ENCODE results near the gene METRN.

The METRN gene

DNA sequence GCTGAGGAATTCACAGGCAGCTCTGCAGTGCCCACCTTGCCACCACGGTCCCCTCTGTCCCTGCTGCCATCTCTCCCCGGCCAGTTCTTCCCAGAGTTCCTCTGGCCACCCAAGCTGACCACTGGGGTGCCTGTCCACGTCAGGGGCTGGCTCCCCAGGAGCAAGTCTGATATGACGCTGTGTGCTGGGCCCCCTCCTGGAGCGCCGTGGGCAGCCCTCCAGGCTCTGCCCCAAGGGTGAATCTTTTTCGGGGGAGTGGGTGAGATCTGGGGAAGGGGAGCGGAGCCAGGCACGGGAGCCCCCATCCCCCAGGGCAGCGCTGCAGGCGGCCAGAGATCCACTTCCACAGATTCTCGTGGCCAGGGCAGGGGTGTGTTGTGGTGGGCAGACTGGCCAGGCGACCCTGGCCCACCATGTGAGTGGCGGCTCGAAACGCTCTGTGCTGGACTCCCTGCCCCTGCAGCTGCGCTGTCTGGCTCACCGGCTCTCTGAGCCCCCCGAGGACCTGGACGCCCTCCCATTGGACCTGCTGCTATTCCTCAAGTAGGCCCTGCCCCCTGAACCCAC is 49.3 kb downstream of the METRN start:
- TF ChIP-seq, protein P1, sequence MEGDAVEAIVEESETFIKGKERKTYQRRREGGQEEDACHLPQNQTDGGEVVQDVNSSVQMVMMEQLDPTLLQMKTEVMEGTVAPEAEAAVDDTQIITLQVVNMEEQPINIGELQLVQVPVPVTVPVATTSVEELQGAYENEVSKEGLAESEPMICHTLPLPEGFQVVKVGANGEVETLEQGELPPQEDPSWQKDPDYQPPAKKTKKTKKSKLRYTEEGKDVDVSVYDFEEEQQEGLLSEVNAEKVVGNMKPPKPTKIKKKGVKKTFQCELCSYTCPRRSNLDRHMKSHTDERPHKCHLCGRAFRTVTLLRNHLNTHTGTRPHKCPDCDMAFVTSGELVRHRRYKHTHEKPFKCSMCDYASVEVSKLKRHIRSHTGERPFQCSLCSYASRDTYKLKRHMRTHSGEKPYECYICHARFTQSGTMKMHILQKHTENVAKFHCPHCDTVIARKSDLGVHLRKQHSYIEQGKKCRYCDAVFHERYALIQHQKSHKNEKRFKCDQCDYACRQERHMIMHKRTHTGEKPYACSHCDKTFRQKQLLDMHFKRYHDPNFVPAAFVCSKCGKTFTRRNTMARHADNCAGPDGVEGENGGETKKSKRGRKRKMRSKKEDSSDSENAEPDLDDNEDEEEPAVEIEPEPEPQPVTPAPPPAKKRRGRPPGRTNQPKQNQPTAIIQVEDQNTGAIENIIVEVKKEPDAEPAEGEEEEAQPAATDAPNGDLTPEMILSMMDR (IDR thresholded peaks at IDR 0.05; ENCODE audit: extremely low read depth, missing control alignments), result no peak

GRCh38 chr16:764848-765487 is 50.0 kb downstream of the METRN start:
- TF ChIP-seq, protein P1 (IDR thresholded peaks at IDR 0.05; ENCODE audit: extremely low read depth, missing control alignments), result no peak
- DNase-seq (ENCODE audit: low spot score), result no peak

More for the DNA sequence above, 49.3 kb downstream of the METRN start:
- no peak for DNase-seq (ENCODE audit: low spot score)

GRCh38 chr16:765488-765865 is 50.6 kb downstream of the METRN start:
- no peak for DNase-seq (ENCODE audit: low spot score)
- TF ChIP-seq, protein P1 (IDR thresholded peaks at IDR 0.05; ENCODE audit: extremely low read depth, missing control alignments), result no peak

DNA sequence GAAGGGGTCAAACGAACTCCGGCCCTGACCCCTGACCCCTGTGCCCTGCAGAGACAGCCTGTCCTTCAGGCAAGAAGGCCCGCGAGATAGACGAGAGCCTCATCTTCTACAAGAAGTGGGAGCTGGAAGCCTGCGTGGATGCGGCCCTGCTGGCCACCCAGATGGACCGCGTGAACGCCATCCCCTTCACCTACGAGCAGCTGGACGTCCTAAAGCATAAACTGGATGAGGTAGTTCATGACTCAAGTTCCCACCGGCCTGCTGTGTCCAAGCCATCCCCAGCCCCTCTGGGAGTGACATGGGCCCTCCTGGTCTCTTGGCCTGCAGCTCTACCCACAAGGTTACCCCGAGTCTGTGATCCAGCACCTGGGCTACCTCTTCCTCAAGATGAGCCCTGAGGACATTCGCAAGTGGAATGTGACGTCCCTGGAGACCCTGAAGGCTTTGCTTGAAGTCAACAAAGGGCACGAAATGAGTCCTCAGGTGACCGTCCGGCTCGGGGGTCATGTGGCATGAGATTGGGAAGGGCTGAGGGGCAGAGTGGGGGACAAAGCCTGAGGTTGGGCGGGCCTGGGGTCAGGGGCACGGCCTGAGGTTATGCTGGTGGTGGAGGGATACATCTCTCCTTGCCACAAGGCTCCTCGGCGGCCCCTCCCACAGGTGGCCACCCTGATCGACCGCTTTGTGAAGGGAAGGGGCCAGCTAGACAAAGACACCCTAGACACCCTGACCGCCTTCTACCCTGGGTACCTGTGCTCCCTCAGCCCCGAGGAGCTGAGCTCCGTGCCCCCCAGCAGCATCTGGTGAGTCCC is 51.3 kb downstream of the METRN start:
- TF ChIP-seq, protein P1 (IDR thresholded peaks at IDR 0.05; ENCODE audit: extremely low read depth, missing control alignments), result no peak
- DNase-seq (ENCODE audit: low spot score), result no peak

GRCh38 chr16:766820-767640 is 52.1 kb downstream of the METRN start:
- TF ChIP-seq, protein P1 (IDR thresholded peaks at IDR 0.05; ENCODE audit: extremely low read depth, missing control alignments), result no peak
- DNase-seq (ENCODE audit: low spot score), result no peak

- no peak for DNase-seq (ENCODE audit: low spot score)
- TF ChIP-seq, protein P1 (IDR thresholded peaks at IDR 0.05; ENCODE audit: extremely low read depth, missing control alignments), result no peak
These were observed 52.9 kb downstream of the METRN start for GRCh38 chr16:767743-768235.
